IMR-90 (cell line): ENCODE measurements around the gene LRIT1.

Experiments used
- BHLHE40 ChIP-seq: fragments of 150-350 bp; IDR thresholded peaks from 2 replicates; pipeline ENCODE4 v1.6.1; 2016; ENCODE audit warnings: mild to moderate bottlenecking, low read depth, low read length
- CEBPB ChIP-seq: IDR thresholded peaks from 2 replicates; pipeline ENCODE4 v1.6.1; 2012; ENCODE audit warnings: low read depth, low read length, improper control_type of control experiment
- CHD1 ChIP-seq: IDR thresholded peaks from 2 replicates; pipeline ENCODE4 v1.6.1; 2012; ENCODE audit warnings: low read depth, low read length, improper control_type of control experiment
- FOS ChIP-seq: fragments of 150-350 bp; IDR thresholded peaks from 2 replicates; pipeline ENCODE4 v1.6.1; 2016; ENCODE audit warnings: low read depth, low read length
- MAFK ChIP-seq: IDR thresholded peaks from 2 replicates; pipeline ENCODE4 v1.6.1; 2012; ENCODE audit warnings: low read depth, low read length, improper control_type of control experiment
- MAZ ChIP-seq: IDR thresholded peaks from 2 replicates; pipeline ENCODE4 v1.6.1; 2012; ENCODE audit warnings: low read depth, mild to moderate bottlenecking, low read length, improper control_type of control experiment, moderate library complexity, borderline replicate concordance
- NFE2L2 ChIP-seq: fragments of 150-350 bp; IDR thresholded peaks from 2 replicates; pipeline ENCODE4 v1.6.1; 2016; ENCODE audit warnings: low read depth, mild to moderate bottlenecking, low read length
- POLR2A ChIP-seq: IDR thresholded peaks from 2 replicates; pipeline ENCODE4 v1.6.1; 2012; ENCODE audit warnings: mild to moderate bottlenecking, low read depth, low read length
- RAD21 ChIP-seq: IDR thresholded peaks from 2 replicates; pipeline ENCODE4 v1.6.1; 2012; ENCODE audit warnings: low read length, improper control_type of control experiment
- RFX5 ChIP-seq: IDR thresholded peaks from 2 replicates; pipeline ENCODE4 v1.8.0; 2012; ENCODE audit warnings: low read depth, mild to moderate bottlenecking, low read length, moderate library complexity
- SMC3 ChIP-seq: fragments of 150-350 bp; IDR thresholded peaks from 2 replicates; pipeline ENCODE4 v1.6.1; 2016; ENCODE audit warnings: low read depth, mild to moderate bottlenecking, antibody characterized with exemption, low read length, moderate library complexity
- TF ChIP-seq, protein P1 (sequence below): conservative IDR thresholded peaks from 2 replicates; pipeline ENCODE4 v1.5.1; 2012; ENCODE audit warnings: mild to moderate bottlenecking, low read depth, low read length, improper control_type of control experiment
- TF ChIP-seq, protein P2 (sequence below): fragments of 150-350 bp; IDR thresholded peaks from 2 replicates; pipeline ENCODE4 v1.6.1; 2017; ENCODE audit warnings: mild to moderate bottlenecking, antibody characterized with exemption, low read length, low read depth

DNA sequence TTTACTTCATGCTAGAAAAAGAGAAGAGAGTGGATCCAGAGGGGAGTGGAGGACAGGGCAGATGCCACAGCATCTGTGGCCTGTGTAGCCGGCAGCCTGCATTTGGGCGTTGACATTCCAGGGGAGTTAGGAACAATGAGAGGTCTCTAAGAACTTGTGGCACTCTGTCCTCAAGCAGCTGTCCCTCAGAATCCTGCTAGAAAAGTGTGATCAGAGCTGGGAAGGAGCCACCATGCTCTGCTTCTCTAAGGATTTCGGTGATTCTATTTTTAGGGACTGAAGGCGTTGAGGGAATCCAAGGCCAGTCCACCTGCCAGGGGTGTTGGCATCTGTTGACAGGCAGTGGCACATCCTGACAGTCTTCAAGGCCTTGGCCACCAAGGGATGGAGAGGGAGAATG, 23.6 kb downstream of the LRIT1 start:
- TF ChIP-seq POLR2A (no peak), NFE2L2 (no peak), MAZ (no peak), RAD21 (no peak), SMC3 (no peak), RFX5 (no peak), CHD1 (no peak), FOS (no peak), BHLHE40 (no peak), CEBPB (no peak), MAFK (no peak)
- TF ChIP-seq, protein P1, sequence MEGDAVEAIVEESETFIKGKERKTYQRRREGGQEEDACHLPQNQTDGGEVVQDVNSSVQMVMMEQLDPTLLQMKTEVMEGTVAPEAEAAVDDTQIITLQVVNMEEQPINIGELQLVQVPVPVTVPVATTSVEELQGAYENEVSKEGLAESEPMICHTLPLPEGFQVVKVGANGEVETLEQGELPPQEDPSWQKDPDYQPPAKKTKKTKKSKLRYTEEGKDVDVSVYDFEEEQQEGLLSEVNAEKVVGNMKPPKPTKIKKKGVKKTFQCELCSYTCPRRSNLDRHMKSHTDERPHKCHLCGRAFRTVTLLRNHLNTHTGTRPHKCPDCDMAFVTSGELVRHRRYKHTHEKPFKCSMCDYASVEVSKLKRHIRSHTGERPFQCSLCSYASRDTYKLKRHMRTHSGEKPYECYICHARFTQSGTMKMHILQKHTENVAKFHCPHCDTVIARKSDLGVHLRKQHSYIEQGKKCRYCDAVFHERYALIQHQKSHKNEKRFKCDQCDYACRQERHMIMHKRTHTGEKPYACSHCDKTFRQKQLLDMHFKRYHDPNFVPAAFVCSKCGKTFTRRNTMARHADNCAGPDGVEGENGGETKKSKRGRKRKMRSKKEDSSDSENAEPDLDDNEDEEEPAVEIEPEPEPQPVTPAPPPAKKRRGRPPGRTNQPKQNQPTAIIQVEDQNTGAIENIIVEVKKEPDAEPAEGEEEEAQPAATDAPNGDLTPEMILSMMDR = no peak
- TF ChIP-seq, protein P2, sequence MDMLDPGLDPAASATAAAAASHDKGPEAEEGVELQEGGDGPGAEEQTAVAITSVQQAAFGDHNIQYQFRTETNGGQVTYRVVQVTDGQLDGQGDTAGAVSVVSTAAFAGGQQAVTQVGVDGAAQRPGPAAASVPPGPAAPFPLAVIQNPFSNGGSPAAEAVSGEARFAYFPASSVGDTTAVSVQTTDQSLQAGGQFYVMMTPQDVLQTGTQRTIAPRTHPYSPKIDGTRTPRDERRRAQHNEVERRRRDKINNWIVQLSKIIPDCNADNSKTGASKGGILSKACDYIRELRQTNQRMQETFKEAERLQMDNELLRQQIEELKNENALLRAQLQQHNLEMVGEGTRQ = no peak
